Measurements from ENCODE around the gene ALKBH7. TPM values are rescaled to one million over a fixed set of nuclear protein-coding genes. Genes with fewer than 3 reads are reported as not detected.

The ALKBH7 gene
- total and polyA plus RNA-seq, 2 of the 13 experiments (the other 11 are each of a cell fraction or from before 2014, with no cell fraction given): 29.6 to 45.9 TPM

DNA sequence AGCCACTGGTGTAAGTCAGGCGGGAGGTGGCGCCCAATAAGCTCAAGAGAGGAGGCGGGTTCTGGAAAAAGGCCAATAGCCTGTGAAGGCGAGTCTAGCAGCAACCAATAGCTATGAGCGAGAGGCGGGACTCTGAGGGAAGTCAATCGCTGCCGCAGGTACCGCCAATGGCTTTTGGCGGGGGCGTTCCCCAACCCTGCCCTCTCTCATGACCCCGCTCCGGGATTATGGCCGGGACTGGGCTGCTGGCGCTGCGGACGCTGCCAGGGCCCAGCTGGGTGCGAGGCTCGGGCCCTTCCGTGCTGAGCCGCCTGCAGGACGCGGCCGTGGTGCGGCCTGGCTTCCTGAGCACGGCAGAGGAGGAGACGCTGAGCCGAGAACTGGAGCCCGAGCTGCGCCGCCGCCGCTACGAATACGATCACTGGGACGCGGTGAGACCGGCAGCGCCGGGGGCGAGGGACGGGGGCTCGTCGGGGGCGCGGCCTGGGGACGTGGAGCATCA, at the start of gene ALKBH7 (continued):
- TF ChIP-seq, protein P1, sequence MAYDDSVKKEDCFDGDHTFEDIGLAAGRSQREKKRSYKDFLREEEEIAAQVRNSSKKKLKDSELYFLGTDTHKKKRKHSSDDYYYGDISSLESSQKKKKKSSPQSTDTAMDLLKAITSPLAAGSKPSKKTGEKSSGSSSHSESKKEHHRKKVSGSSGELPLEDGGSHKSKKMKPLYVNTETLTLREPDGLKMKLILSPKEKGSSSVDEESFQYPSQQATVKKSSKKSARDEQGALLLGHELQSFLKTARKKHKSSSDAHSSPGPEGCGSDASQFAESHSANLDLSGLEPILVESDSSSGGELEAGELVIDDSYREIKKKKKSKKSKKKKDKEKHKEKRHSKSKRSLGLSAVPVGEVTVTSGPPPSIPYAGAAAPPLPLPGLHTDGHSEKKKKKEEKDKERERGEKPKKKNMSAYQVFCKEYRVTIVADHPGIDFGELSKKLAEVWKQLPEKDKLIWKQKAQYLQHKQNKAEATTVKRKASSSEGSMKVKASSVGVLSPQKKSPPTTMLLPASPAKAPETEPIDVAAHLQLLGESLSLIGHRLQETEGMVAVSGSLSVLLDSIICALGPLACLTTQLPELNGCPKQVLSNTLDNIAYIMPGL (CRISPR knock-in tag; IDR thresholded peaks at IDR 0.05; ENCODE audit: borderline replicate concordance in 1 of 2, low read depth in 1 of 2): peak in 1 of 2 experiments; percentile 85; a peak in 3 of 4 replicates
- TF ChIP-seq ISX (CRISPR knock-in tag; conservative IDR thresholded peaks at IDR 0.05) (no peak), ZSCAN30 (CRISPR knock-in tag; IDR thresholded peaks at IDR 0.05) (no peak), EEA1 (CRISPR knock-in tag; IDR thresholded peaks at IDR 0.05; ENCODE audit: borderline replicate concordance) (peak; percentile 81; the same call in 1 of the 2 replicates), TOPORS (CRISPR knock-in tag; IDR thresholded peaks at IDR 0.05) (no peak), CTCF (CRISPR knock-in tag; IDR thresholded peaks at IDR 0.05) (no peak; the same call in 1 of the 2 replicates), ZZZ3 (CRISPR knock-in tag; IDR thresholded peaks at IDR 0.05; ENCODE audit: borderline replicate concordance) (0 out of 2 replicates have a peak, but pooled peaks have one; percentile 44), AHDC1 (CRISPR knock-in tag; IDR thresholded peaks at IDR 0.05; ENCODE audit: borderline replicate concordance) (no peak), UBTF (CRISPR knock-in tag; IDR thresholded peaks at IDR 0.05) (peak; percentile 80), CREB1 (IDR thresholded peaks at IDR 0.05) (peak; percentile 71; the same call in 1 of the 2 replicates), CREB1 (CRISPR knock-in tag; IDR thresholded peaks at IDR 0.05) (no peak), RFX1 (IDR thresholded peaks at IDR 0.05) (no peak; the same call in 1 of the 2 replicates), ZNF337 (CRISPR knock-in tag; IDR thresholded peaks at IDR 0.05; ENCODE audit: borderline replicate concordance, low read depth) (0 out of 2 replicates have a peak, but pooled peaks have one; percentile 10)
- TF ChIP-seq, protein P2, sequence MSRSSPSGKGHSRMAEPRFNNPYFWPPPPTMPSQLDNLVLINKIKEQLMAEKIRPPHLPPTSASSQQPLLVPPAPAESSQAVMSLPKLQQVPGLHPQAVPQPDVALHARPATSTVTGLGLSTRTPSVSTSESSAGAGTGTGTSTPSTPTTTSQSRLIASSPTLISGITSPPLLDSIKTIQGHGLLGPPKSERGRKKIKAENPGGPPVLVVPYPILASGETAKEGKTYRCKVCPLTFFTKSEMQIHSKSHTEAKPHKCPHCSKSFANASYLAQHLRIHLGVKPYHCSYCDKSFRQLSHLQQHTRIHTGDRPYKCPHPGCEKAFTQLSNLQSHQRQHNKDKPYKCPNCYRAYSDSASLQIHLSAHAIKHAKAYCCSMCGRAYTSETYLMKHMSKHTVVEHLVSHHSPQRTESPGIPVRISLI (CRISPR knock-in tag; IDR thresholded peaks at IDR 0.05; ENCODE audit: borderline replicate concordance): no peak
- TF ChIP-seq, protein P3, sequence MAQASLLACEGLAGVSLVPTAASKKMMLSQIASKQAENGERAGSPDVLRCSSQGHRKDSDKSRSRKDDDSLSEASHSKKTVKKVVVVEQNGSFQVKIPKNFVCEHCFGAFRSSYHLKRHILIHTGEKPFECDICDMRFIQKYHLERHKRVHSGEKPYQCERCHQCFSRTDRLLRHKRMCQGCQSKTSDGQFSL (CRISPR knock-in tag; IDR thresholded peaks at IDR 0.05): no peak
